Natural killer cell (primary cell): ENCODE measurements around the gene FBXO36. TPM values are rescaled to one million over a fixed set of nuclear protein-coding genes. Genes with fewer than 3 reads are reported as not detected.
"Not testable (repeated sequence)": the region's sequence is repeated elsewhere in the genome, so short reads cannot be mapped to it uniquely, and the experiment has no call there.

Source experiments
- ATAC-seq, 3 donors: fragments of 150-1000 bp in 2 of 3; fragments of 200-7000 bp in 1 of 3; cut with Tn5 transposase; 1 replicate in 1 of 3; 2 replicates in 2 of 3; pipeline ENCODE4 v1.10.0; 2021; ENCODE audit warnings: mild to moderate bottlenecking in 2 of 3, moderate library complexity in 2 of 3
- DNase-seq, 2 donors: peaks; one replicate each; pipeline versions ENCODE4 v3.0.0 to v3.0.0-alpha.2; 2013 to 2021; ENCODE audit warnings: mixed read lengths in 1 of 2
- H3K27ac ChIP-seq: one replicate; pipeline ENCODE4 v1.5.1; 2013; ENCODE audit warnings: mild to moderate bottlenecking, low read length
- H3K27me3 ChIP-seq: one replicate; pipeline ENCODE4 v1.6.1; 2013; ENCODE audit warnings: low read length; ENCODE audit not compliant: control insufficient read depth, insufficient read depth
- H3K36me3 ChIP-seq: one replicate; pipeline ENCODE4 v1.6.1; 2013; ENCODE audit warnings: low read length; ENCODE audit not compliant: control insufficient read depth, insufficient read depth
- H3K4me1 ChIP-seq: one replicate; pipeline ENCODE4 v1.6.1; 2013; ENCODE audit warnings: low read length; ENCODE audit not compliant: control insufficient read depth, insufficient read depth
- H3K4me3 ChIP-seq: one replicate; pipeline ENCODE4 v1.5.1; 2013; ENCODE audit warnings: low read length
- H3K9me3 ChIP-seq: one replicate; pipeline ENCODE4 v1.6.1; 2013; ENCODE audit warnings: low read length; ENCODE audit not compliant: control insufficient read depth, insufficient read depth
- H3K27ac Mint-ChIP-seq, 2 donors: one replicate each; pipeline ENCODE4 v1.8.0; 2022; ENCODE audit warnings: mild to moderate bottlenecking in 2 of 2, mixed read lengths in 2 of 2, moderate library complexity in 1 of 2
- H3K27me3 Mint-ChIP-seq, 2 donors: one replicate each; pipeline ENCODE4 v1.8.0; 2022; ENCODE audit warnings: low read depth in 2 of 2, mixed read lengths in 2 of 2
- H3K36me3 Mint-ChIP-seq: one replicate; pipeline ENCODE4 v1.8.0; 2022; ENCODE audit warnings: mixed read lengths
- H3K4me1 Mint-ChIP-seq, 2 donors: one replicate each; pipeline ENCODE4 v1.8.0; 2022; ENCODE audit warnings: mixed read lengths in 2 of 2
- H3K4me3 Mint-ChIP-seq: one replicate; pipeline ENCODE4 v1.8.0; 2022; ENCODE audit warnings: mild to moderate bottlenecking, moderate library complexity, mixed read lengths
- H3K9me3 Mint-ChIP-seq, 2 donors: one replicate each; pipeline ENCODE4 v1.8.0; 2022; ENCODE audit warnings: mixed read lengths in 2 of 2
- CTCF ChIP-seq: fragments of 200-600 bp; IDR thresholded peaks from one replicate; pipeline ENCODE4 v1.8.0; 2022; ENCODE audit warnings: antibody characterized with exemption
- WGBS: methylation state at CpG from one replicate; pipeline ENCODE4 v1.1.7; 2013; ENCODE audit warnings: missing lambda C conversion rate; ENCODE audit not compliant: insufficient coverage; 5-methylcytosine and 5-hydroxymethylcytosine counted together
- intact Hi-C: fragments of 100-400 bp; cut with micrococcal nuclease; formaldehyde crosslinking; loops from one replicate; pipeline ENCODE4 v1.14.2; 2022
- total RNA-seq, 4 donors: library from RNA; stranded (reverse); fragments of 120-200 nt in 1 of 4; gene quantifications; one replicate each; pipeline versions ENCODE4 v1.2.3 to v1.2.4, GENCODE V29; 2013 to 2022

Gene FBXO36
- total RNA-seq, 3 donors from 2014 or later (not counting 1 experiment from before 2014, with no cell fraction given): 1.2 to 1.8 (median 1.5) TPM

- Histone ChIP-seq H3K27ac (no peak overlapping the region), H3K36me3 (no peaks in the 10 kb centered on the region), H3K27me3 (no peaks in the 10 kb centered on the region), H3K4me3 (no peak overlapping the region), H3K4me1 (no peaks in the 10 kb centered on the region), H3K9me3 (no peaks in the 10 kb centered on the region)
- intact Hi-C loops: no loop called here
- no peaks in the 10 kb centered on the region for H3K27me3 Mint-ChIP-seq
- H3K9me3 Mint-ChIP-seq: no peaks in the 10 kb centered on the region
- no peaks in the 10 kb centered on the region for H3K4me1 Mint-ChIP-seq
- no peak overlapping the region for H3K27ac Mint-ChIP-seq
- H3K36me3 Mint-ChIP-seq: no peaks in the 10 kb centered on the region
- 100% methylated on average over 2 of the region's 3 CpGs for WGBS
- ATAC-seq (no peak), DNase-seq (no peak)
- no peak for TF ChIP-seq CTCF
- H3K4me3 Mint-ChIP-seq: no peak overlapping the region
Observed at GRCh38 chr2:229956491-229956890, 34.2 kb downstream of the FBXO36 start.

- H3K9me3 ChIP-seq, H3K4me1 ChIP-seq, ATAC-seq, H3K36me3 Mint-ChIP-seq, H3K4me3 Mint-ChIP-seq, H3K9me3 Mint-ChIP-seq, H3K27ac ChIP-seq, intact Hi-C loops, H3K4me3 ChIP-seq, H3K4me1 Mint-ChIP-seq, H3K27me3 Mint-ChIP-seq, DNase-seq, H3K27me3 ChIP-seq, H3K36me3 ChIP-seq, H3K27ac Mint-ChIP-seq: not testable (repeated sequence)
- 100% methylated on average over 6 of the region's 9 CpGs for WGBS
Observed at GRCh38 chr2:229963596-229963995, 41.3 kb downstream of the FBXO36 start.

GRCh38 chr2:229969921-229970320 lies 47.6 kb downstream of the FBXO36 start:
- no peaks in the 10 kb centered on the region for H3K4me1 Mint-ChIP-seq
- H3K36me3 Mint-ChIP-seq: no peaks in the 10 kb centered on the region
- no peak overlapping the region for H3K27ac Mint-ChIP-seq
- intact Hi-C loops: no loop called here
- WGBS: no CpG with 5 or more reads among the region's 3 CpGs
- H3K4me3 ChIP-seq: no peak overlapping the region
- H3K4me1 ChIP-seq: no peaks in the 10 kb centered on the region
- H3K27me3 Mint-ChIP-seq: no peaks in the 10 kb centered on the region
- no peaks in the 10 kb centered on the region for H3K27me3 ChIP-seq
- no peaks in the 10 kb centered on the region for H3K36me3 ChIP-seq
- no peaks in the 10 kb centered on the region for H3K9me3 ChIP-seq
- H3K9me3 Mint-ChIP-seq: no peaks in the 10 kb centered on the region
- H3K27ac ChIP-seq: no peak overlapping the region
- DNase-seq (no peak), ATAC-seq (no peak)
- no peak overlapping the region for H3K4me3 Mint-ChIP-seq
- TF ChIP-seq CTCF: no peak

GRCh38 chr2:229970406-229970805 lies 48.1 kb downstream of the FBXO36 start:
- Histone ChIP-seq H3K27me3 (no peaks in the 10 kb centered on the region), H3K27ac (no peak overlapping the region), H3K36me3 (no peaks in the 10 kb centered on the region), H3K9me3 (no peaks in the 10 kb centered on the region), H3K4me3 (no peak overlapping the region), H3K4me1 (no peaks in the 10 kb centered on the region)
- DNase-seq (no peak), ATAC-seq (no peak)
- 100% methylated on average over 1 of the region's 3 CpGs for WGBS
- no peak overlapping the region for H3K27ac Mint-ChIP-seq
- no peaks in the 10 kb centered on the region for H3K4me1 Mint-ChIP-seq
- intact Hi-C loops: no loop called here
- no peak overlapping the region for H3K4me3 Mint-ChIP-seq
- H3K27me3 Mint-ChIP-seq: no peaks in the 10 kb centered on the region
- no peaks in the 10 kb centered on the region for H3K36me3 Mint-ChIP-seq
- no peak for TF ChIP-seq CTCF
- no peaks in the 10 kb centered on the region for H3K9me3 Mint-ChIP-seq
